Ishikawa (cell line): Measurements from ENCODE around the gene EFEMP1.

Experiments used
- CEBPB ChIP-seq: IDR thresholded peaks from 2 replicates; pipeline ENCODE4 v1.6.1; 2012
- CREB1 ChIP-seq: IDR thresholded peaks from 2 replicates; pipeline ENCODE4 v1.6.1; 2012; ENCODE audit warnings: low read depth
- EGR1 ChIP-seq: IDR thresholded peaks from 2 replicates; pipeline ENCODE4 v1.6.1; 2012
- EP300 ChIP-seq: IDR thresholded peaks from 2 replicates; pipeline ENCODE4 v1.6.1; 2012; ENCODE audit warnings: borderline replicate concordance
- FOXM1 ChIP-seq: IDR thresholded peaks from 2 replicates; pipeline ENCODE4 v1.6.1; 2012; ENCODE audit warnings: low read depth, borderline replicate concordance
- NFIC ChIP-seq: IDR thresholded peaks from 2 replicates; pipeline ENCODE4 v1.6.1; 2012
- RAD21 ChIP-seq: IDR thresholded peaks from 2 replicates; pipeline ENCODE4 v1.6.1; 2012; ENCODE audit warnings: low read depth
- TAF1 ChIP-seq: IDR thresholded peaks from 2 replicates; pipeline ENCODE4 v1.6.1; 2012; ENCODE audit warnings: low read depth, mild to moderate bottlenecking
- TCF12 ChIP-seq: IDR thresholded peaks from 2 replicates; pipeline ENCODE4 v1.6.1; 2012; ENCODE audit warnings: low read depth
- TEAD4 ChIP-seq: IDR thresholded peaks from 2 replicates; pipeline ENCODE4 v1.6.1; 2012
- YY1 ChIP-seq: IDR thresholded peaks from 2 replicates; pipeline ENCODE4 v1.6.1; 2012; ENCODE audit warnings: low read depth
- ZBTB7A ChIP-seq: IDR thresholded peaks from 2 replicates; pipeline ENCODE4 v1.6.1; 2012; ENCODE audit warnings: low read depth
- TF ChIP-seq, protein P1 (sequence below): IDR thresholded peaks from 2 replicates; pipeline ENCODE4 v1.6.1; 2012; ENCODE audit warnings: low read depth, mild to moderate bottlenecking
- TF ChIP-seq, protein P2 (sequence below): IDR thresholded peaks from 2 replicates; pipeline ENCODE4 v1.6.1; 2012
- TF ChIP-seq, protein P3 (sequence below): IDR thresholded peaks from 2 replicates; pipeline ENCODE4 v1.6.1; 2012

EFEMP1 gene

DNA sequence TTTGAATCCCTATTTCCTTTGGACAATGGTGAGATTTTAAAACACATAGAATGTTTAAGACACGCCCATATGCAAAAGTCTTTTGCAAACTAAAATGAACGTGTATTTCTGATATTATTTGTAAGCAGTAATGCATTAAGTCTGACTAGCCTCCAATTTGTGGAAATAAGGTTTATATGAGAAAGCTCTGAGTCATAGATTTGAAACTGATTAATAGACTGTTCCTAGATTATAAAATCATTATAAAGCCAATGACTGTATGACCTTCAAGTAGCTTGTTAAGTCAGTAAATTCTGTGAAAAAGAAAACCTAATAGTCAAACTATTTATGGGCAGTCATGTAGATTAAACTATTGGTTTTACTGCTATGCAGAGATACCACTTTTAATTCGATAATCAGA lies 12.8 kb upstream of the EFEMP1 start:
- no peak for TF ChIP-seq NFIC
- no peak for TF ChIP-seq CEBPB
- no peak for TF ChIP-seq TAF1
- TF ChIP-seq RAD21: no peak
- TF ChIP-seq TCF12: no peak
- no peak for TF ChIP-seq YY1
- no peak for TF ChIP-seq TEAD4
- TF ChIP-seq CREB1: no peak
- TF ChIP-seq, protein P1, sequence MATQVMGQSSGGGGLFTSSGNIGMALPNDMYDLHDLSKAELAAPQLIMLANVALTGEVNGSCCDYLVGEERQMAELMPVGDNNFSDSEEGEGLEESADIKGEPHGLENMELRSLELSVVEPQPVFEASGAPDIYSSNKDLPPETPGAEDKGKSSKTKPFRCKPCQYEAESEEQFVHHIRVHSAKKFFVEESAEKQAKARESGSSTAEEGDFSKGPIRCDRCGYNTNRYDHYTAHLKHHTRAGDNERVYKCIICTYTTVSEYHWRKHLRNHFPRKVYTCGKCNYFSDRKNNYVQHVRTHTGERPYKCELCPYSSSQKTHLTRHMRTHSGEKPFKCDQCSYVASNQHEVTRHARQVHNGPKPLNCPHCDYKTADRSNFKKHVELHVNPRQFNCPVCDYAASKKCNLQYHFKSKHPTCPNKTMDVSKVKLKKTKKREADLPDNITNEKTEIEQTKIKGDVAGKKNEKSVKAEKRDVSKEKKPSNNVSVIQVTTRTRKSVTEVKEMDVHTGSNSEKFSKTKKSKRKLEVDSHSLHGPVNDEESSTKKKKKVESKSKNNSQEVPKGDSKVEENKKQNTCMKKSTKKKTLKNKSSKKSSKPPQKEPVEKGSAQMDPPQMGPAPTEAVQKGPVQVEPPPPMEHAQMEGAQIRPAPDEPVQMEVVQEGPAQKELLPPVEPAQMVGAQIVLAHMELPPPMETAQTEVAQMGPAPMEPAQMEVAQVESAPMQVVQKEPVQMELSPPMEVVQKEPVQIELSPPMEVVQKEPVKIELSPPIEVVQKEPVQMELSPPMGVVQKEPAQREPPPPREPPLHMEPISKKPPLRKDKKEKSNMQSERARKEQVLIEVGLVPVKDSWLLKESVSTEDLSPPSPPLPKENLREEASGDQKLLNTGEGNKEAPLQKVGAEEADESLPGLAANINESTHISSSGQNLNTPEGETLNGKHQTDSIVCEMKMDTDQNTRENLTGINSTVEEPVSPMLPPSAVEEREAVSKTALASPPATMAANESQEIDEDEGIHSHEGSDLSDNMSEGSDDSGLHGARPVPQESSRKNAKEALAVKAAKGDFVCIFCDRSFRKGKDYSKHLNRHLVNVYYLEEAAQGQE: no peak
- TF ChIP-seq, protein P2, sequence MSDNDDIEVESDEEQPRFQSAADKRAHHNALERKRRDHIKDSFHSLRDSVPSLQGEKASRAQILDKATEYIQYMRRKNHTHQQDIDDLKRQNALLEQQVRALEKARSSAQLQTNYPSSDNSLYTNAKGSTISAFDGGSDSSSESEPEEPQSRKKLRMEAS: no peak
- TF ChIP-seq, protein P3, sequence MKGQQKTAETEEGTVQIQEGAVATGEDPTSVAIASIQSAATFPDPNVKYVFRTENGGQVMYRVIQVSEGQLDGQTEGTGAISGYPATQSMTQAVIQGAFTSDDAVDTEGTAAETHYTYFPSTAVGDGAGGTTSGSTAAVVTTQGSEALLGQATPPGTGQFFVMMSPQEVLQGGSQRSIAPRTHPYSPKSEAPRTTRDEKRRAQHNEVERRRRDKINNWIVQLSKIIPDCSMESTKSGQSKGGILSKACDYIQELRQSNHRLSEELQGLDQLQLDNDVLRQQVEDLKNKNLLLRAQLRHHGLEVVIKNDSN: no peak
- no peak for TF ChIP-seq ZBTB7A
- no peak for TF ChIP-seq EP300
- TF ChIP-seq FOXM1: no peak
- TF ChIP-seq EGR1: no peak

GRCh38 chr2:55934337-55934736 lies 10.8 kb upstream of the EFEMP1 start:
- TF ChIP-seq, protein P2: no peak
- TF ChIP-seq RAD21 (no peak), EGR1 (no peak), CREB1 (no peak)

DNA sequence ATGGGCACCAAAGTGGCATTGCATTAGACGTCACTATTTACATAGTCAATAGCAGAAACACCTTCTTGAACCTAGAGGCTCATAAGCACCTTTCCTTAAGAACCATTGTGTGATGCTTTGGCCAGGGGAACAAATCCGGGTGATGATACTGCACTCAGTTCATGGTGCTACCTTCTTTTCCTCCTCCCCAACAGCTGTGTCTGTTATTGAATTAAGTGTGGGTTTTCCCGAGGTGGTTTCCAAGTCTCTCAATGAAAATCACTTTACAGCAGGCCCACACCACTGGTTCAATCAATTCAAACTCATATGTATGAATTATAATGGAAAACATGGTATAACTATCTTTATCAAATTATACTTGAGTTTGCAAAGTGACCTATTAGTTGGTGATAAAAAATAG lies 9.3 kb upstream of the EFEMP1 start:
- no peak for TF ChIP-seq TEAD4
- TF ChIP-seq TAF1: no peak
- TF ChIP-seq ZBTB7A: no peak
- TF ChIP-seq TCF12: no peak
- no peak for TF ChIP-seq EP300

GRCh38 chr2:55931281-55931680 lies 7.7 kb upstream of the EFEMP1 start:
- TF ChIP-seq TEAD4: no peak

GRCh38 chr2:55929476-55929875 lies 5.9 kb upstream of the EFEMP1 start:
- TF ChIP-seq EGR1 (no peak), ZBTB7A (no peak), TAF1 (no peak), CREB1 (no peak), TCF12 (no peak), YY1 (no peak), EP300 (no peak), RAD21 (no peak), FOXM1 (no peak), NFIC (no peak)
- TF ChIP-seq, protein P1: no peak
- TF ChIP-seq, protein P2: no peak
- TF ChIP-seq, protein P3: no peak

DNA sequence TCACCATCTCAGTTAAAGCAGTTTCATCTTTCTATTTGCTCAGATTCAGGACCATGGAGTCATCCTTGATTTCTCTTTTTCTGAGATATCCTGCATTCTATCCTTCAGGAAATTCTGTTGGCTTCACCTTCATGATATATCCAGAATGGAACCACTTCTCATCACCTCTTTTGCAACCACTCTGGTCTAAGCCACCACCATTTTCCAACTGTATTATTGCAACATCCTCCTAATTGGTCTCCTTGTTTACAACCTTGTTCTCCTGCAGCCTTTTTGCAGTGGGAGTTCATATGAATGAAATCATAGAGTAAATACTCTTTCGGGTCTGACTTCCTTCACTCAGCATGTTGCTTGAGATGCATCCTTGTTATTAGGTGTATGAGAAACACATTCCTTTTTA lies 3.4 kb upstream of the EFEMP1 start:
- TF ChIP-seq CEBPB (no peak), ZBTB7A (no peak), YY1 (no peak), EP300 (no peak), TEAD4 (no peak), TCF12 (no peak)
- TF ChIP-seq, protein P1: no peak
- TF ChIP-seq, protein P2: no peak
